PC-9 (cell line): Measurements from ENCODE around the gene ZNF41.

Experiments
- CTCF ChIP-seq: fragments of 200-600 bp; sonication (generic); conservative IDR thresholded peaks from 2 replicates; pipeline ENCODE4 v1.6.1; 2017; ENCODE audit warnings: mixed run types, antibody characterized with exemption, mild to moderate bottlenecking, moderate library complexity
- EZH2 ChIP-seq: fragments of 200-600 bp; sonication (generic); IDR thresholded peaks from 2 replicates; pipeline ENCODE4 v1.8.0; 2017; ENCODE audit warnings: antibody characterized with exemption, low read depth

- TF ChIP-seq CTCF (no peak), EZH2 (no peak)
These were observed 7.5 kb downstream of the ZNF41 start for GRCh38 chrX:47475476-47475875.
